HK-2 (cell line): Measurements from ENCODE around the gene C19orf25.
A peak's percentile ranks its signal among the peaks of the same experiment; 100 is the strongest.
"Not testable (repeated sequence)": the region's sequence is repeated elsewhere in the genome, so short reads cannot be mapped to it uniquely, and the experiment has no call there.

Experiments used
- DNase-seq: peaks from one replicate; pipeline ENCODE4 v3.0.0-alpha.2; 2018; ENCODE audit not compliant: unreplicated experiment

Gene C19orf25

GRCh38 chr19:1481893-1482360, 2.9 kb upstream of the C19orf25 start:
- no peak for DNase-seq

- DNase-seq: no peak
Measured at GRCh38 chr19:1481224-1481892, 2.3 kb upstream of the C19orf25 start.

- not testable (repeated sequence) for DNase-seq
Measured at GRCh38 chr19:1477056-1477455, 2.0 kb downstream of the C19orf25 start.

- DNase-seq: no peak
Measured at GRCh38 chr19:1475751-1476437, 3.1 kb downstream of the C19orf25 start.

DNA sequence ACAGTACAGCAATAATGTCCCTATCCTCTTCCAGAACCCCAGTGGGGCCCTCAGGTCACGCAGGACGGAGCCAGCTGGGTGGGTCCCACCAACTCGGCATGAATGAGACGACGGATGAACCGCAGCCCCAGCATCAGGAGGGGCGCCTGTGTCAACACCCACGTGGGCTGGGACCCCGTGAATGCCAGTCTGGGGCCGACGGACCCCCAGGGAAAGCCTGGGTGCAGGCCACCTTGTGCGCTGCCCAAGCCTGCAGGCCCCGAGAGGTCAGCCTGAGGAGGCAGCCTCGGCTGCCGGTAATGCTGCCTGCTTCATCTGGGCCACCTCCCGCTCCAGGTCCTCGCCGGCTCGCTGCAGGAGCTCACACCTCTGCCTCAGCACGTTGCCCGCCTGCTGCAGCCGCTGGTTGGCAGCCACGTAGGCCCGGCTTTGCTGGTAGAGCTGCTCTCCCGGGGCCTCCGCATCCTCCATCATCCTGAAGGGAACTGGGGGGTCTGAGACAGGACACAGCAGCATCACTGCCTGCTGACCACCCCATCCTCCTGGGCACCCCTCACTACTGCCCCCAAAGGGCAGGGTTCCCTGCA, 4.2 kb downstream of the C19orf25 start:
- no peak for DNase-seq

GRCh38 chr19:1474011-1474764, 4.8 kb downstream of the C19orf25 start:
- DNase-seq: no peak

DNA sequence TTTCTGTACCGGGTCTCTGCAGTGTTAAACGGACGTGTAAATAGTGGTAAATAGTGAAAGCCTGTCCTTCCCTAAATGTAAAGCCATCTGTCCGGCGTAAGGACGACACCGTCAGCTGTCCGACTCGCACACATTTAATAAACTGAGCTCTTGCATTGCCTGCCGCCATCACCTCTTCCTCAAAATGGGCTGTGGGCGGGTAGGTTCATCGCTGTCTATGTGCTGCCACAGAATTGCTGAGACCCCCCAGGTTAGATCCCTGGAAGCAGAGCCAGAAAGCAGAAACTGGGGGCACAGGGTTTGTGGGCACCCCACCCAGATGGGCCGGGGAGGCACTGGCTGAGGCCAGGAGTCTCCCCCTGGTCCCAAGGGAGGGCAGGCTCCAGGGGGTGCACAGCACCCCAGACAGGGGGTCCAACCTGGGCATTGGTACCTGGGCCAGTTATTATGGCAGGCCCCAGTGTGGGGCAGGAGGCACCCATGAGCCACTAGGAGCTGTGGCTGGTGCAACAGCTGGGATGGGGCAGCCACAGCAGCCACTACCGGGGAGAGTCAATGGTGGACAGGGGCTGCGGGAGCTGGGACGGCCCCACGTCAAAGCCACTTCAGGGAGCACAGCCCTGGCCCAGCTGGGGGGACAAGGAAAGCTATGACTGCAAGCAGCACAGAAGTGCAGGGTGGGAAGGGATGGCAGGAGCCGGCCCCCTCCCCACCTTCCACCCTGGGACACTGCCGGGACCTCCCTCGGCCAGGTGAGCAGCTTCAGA, 5.7 kb downstream of the C19orf25 start:
- DNase-seq: no peak

DNA sequence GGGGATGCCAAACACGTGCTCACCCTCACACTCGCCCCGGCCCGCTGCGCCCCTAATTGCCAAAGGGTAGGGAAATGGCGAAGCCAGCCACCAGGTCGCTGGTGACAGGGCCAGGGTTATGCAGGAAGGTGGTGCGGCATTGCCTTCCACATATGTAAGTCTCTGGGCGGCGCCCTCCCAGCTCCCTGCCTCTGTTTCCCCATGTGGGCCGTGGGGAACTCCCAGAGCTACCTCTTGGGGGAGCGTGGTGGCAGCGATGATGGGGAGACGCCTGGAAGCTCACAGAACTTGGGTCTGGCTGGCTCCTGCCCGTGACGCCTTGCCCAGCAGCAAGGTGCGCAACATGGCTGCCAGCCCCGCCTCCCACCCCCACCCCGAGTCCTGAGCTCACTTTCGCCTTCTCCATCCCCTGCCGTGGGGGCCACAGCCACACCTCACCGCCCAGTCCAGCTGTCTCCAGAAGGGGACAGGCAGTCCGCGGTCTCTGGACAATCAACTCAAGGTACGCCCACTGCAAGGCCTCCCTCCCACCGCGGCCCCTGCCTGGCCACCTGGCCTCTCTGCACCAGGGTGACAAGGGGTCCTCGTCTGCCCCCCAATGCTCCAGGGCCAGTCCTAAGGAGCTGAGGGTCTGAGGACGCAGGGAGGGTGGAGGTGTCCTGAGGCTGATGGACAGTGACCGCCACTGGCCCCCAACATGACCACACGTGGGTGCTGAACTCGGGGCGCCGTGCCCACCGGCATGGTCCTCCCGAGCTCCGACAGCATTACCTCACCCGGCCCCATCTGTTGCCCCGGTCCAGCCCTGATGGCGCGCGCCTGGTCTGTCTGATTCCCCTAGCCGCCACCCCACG, 6.6 kb downstream of the C19orf25 start:
- DNase-seq: no peak

DNA sequence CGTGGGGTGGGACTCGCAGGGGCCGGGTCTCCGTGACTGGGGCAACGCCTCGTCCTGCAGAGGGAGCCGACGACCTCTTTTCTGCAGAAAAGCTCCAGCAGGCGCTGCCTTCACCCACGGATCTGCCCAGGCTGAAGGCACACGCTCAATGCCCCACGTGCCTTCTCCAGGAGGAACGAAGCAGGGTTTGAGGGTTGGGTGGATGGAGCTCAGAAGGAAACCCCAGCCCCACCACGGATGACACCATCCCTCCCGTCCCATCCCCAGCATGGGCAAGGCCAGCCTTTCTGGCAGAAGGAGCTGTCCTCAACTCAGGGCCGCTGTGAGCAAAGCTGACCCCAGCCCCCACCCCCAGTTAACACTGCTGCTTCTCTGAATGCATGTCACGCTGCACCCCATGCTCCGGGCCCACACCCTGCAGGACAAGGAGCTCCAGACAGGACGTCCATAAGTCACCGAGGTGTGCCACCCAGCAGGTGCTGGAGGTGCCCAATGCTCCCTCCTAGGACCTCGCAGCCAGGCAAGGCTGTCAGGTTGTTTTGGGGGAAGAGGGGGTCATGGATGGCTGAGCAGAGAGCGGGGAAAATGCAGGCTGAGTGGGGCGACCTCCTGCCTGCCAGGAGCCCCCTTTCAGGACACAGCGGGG, 7.4 kb downstream of the C19orf25 start:
- peak; percentile 57 for DNase-seq

- peak; percentile 76 for DNase-seq
Measured at GRCh38 chr19:1471010-1471514, 8.0 kb downstream of the C19orf25 start.

DNA sequence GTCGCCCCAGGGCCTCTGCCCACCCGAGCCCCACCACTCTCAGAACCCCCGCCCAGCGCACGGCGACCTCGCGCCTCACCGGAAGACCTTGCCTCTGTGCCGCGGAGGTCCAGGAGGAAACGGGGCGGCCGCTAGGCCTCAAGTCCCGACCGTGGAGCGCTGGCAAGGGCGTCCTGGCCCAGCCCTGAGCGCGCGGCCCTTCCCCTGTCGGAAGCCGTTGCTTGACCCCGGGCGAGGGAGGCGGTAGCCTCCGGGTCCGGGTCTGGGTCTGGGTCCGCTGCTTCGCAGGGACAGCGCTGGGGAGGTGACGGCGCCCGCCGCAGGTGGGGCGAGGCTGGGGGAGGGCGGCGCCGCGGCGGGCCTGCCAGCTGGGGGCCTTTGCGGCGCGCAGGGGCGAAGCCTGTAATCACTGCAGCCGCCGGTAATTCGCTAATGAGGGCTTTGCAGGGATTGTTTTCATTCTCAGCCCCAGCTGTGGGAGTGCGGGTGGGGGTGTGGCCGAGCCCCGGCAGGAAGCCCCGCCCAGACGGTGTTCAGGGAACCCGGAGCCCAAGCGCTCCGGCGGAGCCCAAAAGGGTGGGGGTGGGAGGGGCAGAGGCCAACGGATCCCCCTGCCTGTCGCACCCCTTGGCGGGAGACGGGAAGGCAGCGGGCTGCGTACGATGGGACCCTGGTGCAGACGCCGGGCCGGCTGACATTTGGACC, 8.6 kb downstream of the C19orf25 start:
- peak; percentile 81 for DNase-seq

GRCh38 chr19:1470055-1470304, 9.0 kb downstream of the C19orf25 start:
- DNase-seq: no peak

- peak; percentile 63 for DNase-seq
Measured at GRCh38 chr19:1469255-1470054, 9.6 kb downstream of the C19orf25 start.

DNA sequence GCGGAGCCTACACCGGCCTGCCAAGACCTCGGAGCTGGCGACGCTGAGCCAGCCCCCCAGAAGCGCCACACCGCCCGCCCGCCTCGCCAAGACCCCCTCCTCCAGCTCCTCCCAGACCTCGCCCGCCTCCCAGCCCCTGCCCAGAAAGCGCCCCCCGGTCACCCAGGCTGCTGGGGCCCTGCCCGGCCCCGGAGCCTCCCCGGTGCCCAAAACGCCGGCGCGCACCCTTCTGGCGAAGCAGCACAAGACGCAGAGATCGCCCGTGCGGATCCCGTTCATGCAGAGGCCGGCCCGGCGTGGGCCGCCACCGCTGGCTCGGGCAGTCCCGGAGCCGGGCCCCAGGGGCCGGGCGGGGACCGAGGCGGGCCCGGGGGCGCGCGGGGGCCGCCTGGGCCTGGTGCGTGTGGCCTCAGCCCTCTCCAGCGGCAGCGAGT, 10.2 kb downstream of the C19orf25 start:
- peak; percentile 66 for DNase-seq

- peak; percentile 69 for DNase-seq
Measured at GRCh38 chr19:1468274-1468820, 10.7 kb downstream of the C19orf25 start.

GRCh38 chr19:1467490-1468273, 11.3 kb downstream of the C19orf25 start:
- DNase-seq: no peak

GRCh38 chr19:1467215-1467489, 11.9 kb downstream of the C19orf25 start:
- no peak for DNase-seq
